ENCODE results near the gene MAP3K8. TPM values are rescaled to one million over a fixed set of nuclear protein-coding genes. Genes with fewer than 3 reads are reported as not detected.
A peak's percentile ranks its signal among the peaks of the same experiment; 100 is the strongest.

The MAP3K8 gene
- total and polyA plus RNA-seq, 2 donors from 2014 or later, result 6.7 to 41.6 TPM

DNA sequence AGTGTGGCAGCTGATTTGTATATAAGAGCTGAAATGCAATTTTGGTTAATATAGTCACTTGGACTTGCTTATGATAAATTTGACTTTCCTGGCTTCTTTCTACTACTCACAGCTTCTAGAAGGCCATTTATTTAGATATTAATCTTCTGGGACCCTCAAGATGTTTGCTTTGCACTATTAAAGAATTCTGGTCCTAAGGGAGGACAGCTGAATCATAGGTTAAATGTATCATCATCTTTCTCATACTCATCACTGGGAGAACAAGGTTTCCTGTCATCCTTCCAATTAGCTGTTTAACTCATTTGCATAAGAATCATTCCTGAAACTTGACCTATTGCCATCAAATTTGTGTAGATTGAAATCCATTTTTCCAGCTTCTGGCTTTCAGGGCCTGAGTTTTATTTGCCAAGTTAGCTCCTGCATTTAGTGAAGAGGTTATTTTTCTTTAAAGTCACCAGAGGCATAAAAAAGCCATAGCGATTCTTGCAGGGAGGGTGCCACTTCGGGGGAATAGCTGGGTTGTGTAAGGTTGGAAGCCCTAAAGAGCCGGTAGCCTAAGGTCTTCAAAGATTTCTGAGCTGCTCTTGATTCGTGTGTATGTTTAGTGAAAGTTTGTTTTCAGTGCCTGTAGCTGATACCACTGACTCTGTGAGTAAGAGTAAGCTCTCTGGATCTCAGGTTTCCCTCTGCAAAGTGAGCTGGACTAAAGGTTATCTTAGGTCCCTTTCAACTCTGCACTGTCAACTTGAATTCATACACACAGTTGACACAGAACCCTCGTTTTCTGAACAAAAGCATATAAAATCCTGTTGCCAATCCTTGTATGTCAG lies 4.3 kb downstream of the MAP3K8 start:
- intact Hi-C loops (cut with DNase I), result no loop called here
- FAIRE-seq (no peak), DNase-seq (no peak)
- TF ChIP-seq, protein P1, sequence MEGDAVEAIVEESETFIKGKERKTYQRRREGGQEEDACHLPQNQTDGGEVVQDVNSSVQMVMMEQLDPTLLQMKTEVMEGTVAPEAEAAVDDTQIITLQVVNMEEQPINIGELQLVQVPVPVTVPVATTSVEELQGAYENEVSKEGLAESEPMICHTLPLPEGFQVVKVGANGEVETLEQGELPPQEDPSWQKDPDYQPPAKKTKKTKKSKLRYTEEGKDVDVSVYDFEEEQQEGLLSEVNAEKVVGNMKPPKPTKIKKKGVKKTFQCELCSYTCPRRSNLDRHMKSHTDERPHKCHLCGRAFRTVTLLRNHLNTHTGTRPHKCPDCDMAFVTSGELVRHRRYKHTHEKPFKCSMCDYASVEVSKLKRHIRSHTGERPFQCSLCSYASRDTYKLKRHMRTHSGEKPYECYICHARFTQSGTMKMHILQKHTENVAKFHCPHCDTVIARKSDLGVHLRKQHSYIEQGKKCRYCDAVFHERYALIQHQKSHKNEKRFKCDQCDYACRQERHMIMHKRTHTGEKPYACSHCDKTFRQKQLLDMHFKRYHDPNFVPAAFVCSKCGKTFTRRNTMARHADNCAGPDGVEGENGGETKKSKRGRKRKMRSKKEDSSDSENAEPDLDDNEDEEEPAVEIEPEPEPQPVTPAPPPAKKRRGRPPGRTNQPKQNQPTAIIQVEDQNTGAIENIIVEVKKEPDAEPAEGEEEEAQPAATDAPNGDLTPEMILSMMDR (IDR thresholded peaks at IDR 0.05; ENCODE audit: borderline replicate concordance, extremely low read depth, insufficient read depth), result no peak
- Histone ChIP-seq H3K36me3 (ENCODE audit: control insufficient read depth in 2 of 3, insufficient read depth in 3 of 3, low read length in 3 of 3) (peaks cover 0 to 9% (median 7%) of the 10 kb centered on the region in 3 donors), H3K4me1 (ENCODE audit: control insufficient read depth in 2 of 3, insufficient read depth in 2 of 3, low read depth in 1 of 3, low read length in 3 of 3) (peaks cover 7 to 16% (median 14%) of the 10 kb centered on the region in 3 donors), H3K9ac (ENCODE audit: low read length in 3 of 3) (peak overlapping the region in 1 of 3 donors; percentile 29), H3K4me3 (ENCODE audit: low read length in 3 of 3) (peak overlapping the region in 1 of 3 donors; percentile 24), H3K27ac (ENCODE audit: low read depth in 2 of 2, low read length in 2 of 2) (no peak overlapping the region), H3K27me3 (ENCODE audit: control insufficient read depth, insufficient read depth, low read length) (no peaks in the 10 kb centered on the region), H3K9me3 (ENCODE audit: control insufficient read depth in 2 of 3, insufficient read depth in 1 of 3, low read length in 3 of 3) (no peaks in the 10 kb centered on the region)

- DNase-seq, result no peak
- no peak for FAIRE-seq
- Histone ChIP-seq H3K9ac (ENCODE audit: low read length in 3 of 3) (no peak overlapping the region), H3K4me1 (ENCODE audit: control insufficient read depth in 2 of 3, insufficient read depth in 2 of 3, low read depth in 1 of 3, low read length in 3 of 3) (peaks cover 7 to 16% (median 14%) of the 10 kb centered on the region in 3 donors), H3K36me3 (ENCODE audit: control insufficient read depth in 2 of 3, insufficient read depth in 3 of 3, low read length in 3 of 3) (peaks cover 0 to 9% (median 8%) of the 10 kb centered on the region in 3 donors), H3K4me3 (ENCODE audit: low read length in 3 of 3) (no peak overlapping the region), H3K9me3 (ENCODE audit: control insufficient read depth in 2 of 3, insufficient read depth in 1 of 3, low read length in 3 of 3) (no peaks in the 10 kb centered on the region), H3K27ac (ENCODE audit: low read depth in 2 of 2, low read length in 2 of 2) (no peak overlapping the region), H3K27me3 (ENCODE audit: control insufficient read depth, insufficient read depth, low read length) (no peaks in the 10 kb centered on the region)
- intact Hi-C loops (cut with DNase I), result no loop called here
- TF ChIP-seq, protein P1 (IDR thresholded peaks at IDR 0.05; ENCODE audit: borderline replicate concordance, extremely low read depth, insufficient read depth), result no peak
These were observed 5.9 kb downstream of the MAP3K8 start for GRCh38 chr10:30439931-30440330.

GRCh38 chr10:30442019-30442606 lies 8.1 kb downstream of the MAP3K8 start:
- Histone ChIP-seq H3K36me3 (ENCODE audit: control insufficient read depth in 2 of 3, insufficient read depth in 3 of 3, low read length in 3 of 3) (peaks cover 0 to 9% (median 8%) of the 10 kb centered on the region in 3 donors), H3K9me3 (ENCODE audit: control insufficient read depth in 2 of 3, insufficient read depth in 1 of 3, low read length in 3 of 3) (no peaks in the 10 kb centered on the region), H3K27ac (ENCODE audit: low read depth in 2 of 2, low read length in 2 of 2) (no peak overlapping the region), H3K27me3 (ENCODE audit: control insufficient read depth, insufficient read depth, low read length) (no peaks in the 10 kb centered on the region), H3K9ac (ENCODE audit: low read length in 3 of 3) (no peak overlapping the region), H3K4me1 (ENCODE audit: control insufficient read depth in 2 of 3, insufficient read depth in 2 of 3, low read depth in 1 of 3, low read length in 3 of 3) (peaks cover 3 to 11% (median 8%) of the 10 kb centered on the region in 3 donors), H3K4me3 (ENCODE audit: low read length in 3 of 3) (no peak overlapping the region)
- TF ChIP-seq, protein P1 (IDR thresholded peaks at IDR 0.05; ENCODE audit: borderline replicate concordance, extremely low read depth, insufficient read depth), result no peak
- DNase-seq (no peak), FAIRE-seq (no peak)
- intact Hi-C loops (cut with DNase I), result no loop called here

All from kidney (tissue), 14 donors.